HuH-7.5 (cell line): ENCODE results near the gene AP1AR.

Experiments
- DNase-seq: peaks from one replicate; pipeline ENCODE4 v3.0.0; 2011; ENCODE audit warnings: low spot score

AP1AR gene

DNA sequence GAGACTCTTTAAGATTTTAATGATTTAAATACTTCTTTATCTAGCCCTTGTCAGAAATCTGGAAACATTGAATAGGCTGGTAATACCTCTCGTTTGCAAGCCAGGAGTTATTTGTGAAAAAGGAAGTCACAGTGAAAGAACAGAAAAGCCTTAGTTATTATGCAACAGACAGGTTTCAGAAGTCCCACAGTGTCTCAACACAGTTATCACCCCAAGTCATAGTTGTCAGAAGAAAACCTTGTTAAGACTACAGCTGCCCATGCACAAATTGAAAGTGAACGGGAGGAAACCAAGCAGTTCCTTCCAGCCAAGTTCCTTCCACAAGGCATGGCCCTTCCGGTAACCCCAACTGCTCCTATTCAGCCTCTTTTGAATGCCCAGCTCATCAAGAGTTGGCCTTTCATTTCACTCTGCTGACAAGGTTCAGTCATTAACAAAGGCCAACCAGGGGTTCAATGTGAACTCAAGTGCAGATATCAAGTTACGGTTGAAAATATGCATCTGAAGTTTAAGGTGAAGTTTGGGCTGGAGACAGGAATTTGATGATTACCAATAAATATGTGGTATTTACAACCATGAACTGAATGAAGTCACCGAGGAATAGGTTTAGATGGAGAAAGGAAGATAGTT lies 81.1 kb downstream of the AP1AR start:
- DNase-seq = no peak

DNA sequence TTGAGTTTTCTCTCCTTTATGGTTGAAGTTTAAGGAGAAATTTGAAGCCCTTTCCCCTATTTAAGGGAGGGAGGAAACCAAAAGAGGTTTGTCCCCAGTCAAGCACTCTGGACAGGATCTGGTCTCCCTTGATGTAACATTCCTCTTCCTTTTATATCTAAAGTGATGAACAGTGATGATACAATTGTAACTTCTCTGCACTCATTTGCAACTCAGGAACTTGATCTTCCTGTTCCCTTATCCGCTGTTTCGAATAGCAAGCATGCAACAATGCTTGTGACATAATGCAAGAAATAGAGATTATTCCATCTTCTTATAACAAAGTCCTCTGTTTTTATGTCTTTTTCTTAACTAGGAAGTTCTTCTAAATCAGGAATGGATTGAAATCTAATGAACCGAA lies 83.9 kb downstream of the AP1AR start:
- no peak for DNase-seq

DNA sequence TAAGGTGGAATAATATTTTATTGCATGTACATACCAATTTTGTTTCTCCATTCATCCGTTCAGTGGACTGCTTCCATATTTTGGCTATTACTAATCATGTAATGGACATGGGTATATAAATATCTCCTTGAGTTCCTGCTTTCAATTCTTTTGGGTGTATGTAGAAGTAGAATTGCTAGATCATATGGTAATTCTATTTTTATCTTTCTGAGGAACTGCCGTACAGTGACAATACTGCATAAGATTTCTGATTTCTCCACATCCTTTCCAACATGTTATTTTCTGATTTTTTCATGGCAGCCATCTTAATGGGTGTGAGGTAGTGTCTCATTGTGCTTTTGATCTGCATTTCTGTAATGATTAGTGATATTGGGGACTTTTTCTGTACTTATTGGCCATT lies 84.8 kb downstream of the AP1AR start:
- no peak for DNase-seq

DNA sequence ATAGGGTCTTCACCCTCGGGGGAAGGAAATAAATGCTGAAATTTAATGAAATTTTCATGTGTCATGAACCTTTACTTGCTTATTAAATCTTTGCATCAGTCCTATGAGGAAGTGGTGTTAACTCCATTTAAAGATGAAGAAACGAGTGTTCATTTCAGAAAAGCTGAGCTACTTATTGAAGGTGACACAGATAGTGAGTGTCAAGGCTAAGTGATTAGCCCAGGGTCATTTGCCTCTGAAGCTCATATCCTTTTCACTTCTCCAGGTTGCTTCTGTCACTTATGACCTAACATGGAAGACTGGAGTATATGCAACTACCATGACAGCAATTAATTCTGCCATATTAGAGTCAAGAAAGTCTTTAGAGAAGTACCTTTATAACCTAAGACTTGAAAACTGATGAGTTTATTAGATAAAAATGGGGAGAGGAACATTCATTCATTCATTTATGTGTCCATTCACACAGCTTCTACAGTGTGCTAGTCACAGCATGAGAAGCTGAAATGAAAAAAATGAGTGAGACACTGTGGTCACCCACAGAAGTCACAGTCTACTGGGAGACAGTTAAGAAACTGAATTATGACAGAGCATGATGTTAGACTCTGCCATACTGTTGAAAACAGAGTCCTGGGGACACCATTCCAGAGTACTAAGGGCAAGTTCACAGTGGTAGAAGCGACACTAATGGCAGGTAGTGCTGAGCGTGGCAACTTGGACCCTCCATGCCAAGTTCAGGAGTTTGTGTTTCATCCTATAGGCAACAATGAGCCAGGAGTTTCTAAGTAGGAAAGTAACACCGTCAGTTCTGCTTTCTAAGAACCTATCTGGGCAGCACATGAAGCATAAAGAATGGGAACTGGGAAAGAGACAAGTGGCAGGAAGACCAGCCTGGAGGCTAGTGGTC lies 86.9 kb downstream of the AP1AR start:
- no peak for DNase-seq
